HG03139 (cell line): ENCODE results near the gene PXK.

Experiments
- ATAC-seq: cut with Tn5 transposase; IDR thresholded peaks from one replicate; pipeline ENCODE4 v1.9.1; 2021; ENCODE audit not compliant: unreplicated experiment

Gene PXK

GRCh38 chr3:58379351-58380073 is 46.8 kb downstream of the PXK start:
- no peak for ATAC-seq

GRCh38 chr3:58383476-58383875 is 50.8 kb downstream of the PXK start:
- no peak for ATAC-seq

GRCh38 chr3:58383904-58384303 is 51.2 kb downstream of the PXK start:
- ATAC-seq: no peak

- no peak for ATAC-seq
Observed at GRCh38 chr3:58384381-58385090, 51.8 kb downstream of the PXK start.

GRCh38 chr3:58386626-58387365 is 54.1 kb downstream of the PXK start:
- ATAC-seq: no peak

- no peak for ATAC-seq
Observed at GRCh38 chr3:58387650-58388546, 55.2 kb downstream of the PXK start.

- no peak for ATAC-seq
Observed at GRCh38 chr3:58388550-58389091, 55.9 kb downstream of the PXK start.

GRCh38 chr3:58391156-58391865 is 58.6 kb downstream of the PXK start:
- ATAC-seq: no peak

- ATAC-seq: no peak
Observed at GRCh38 chr3:58392181-58392580, 59.5 kb downstream of the PXK start.

GRCh38 chr3:58394339-58394738 is 61.6 kb downstream of the PXK start:
- no peak for ATAC-seq

- no peak for ATAC-seq
Observed at GRCh38 chr3:58398669-58399333, 66.1 kb downstream of the PXK start.

GRCh38 chr3:58403513-58404109 is 70.9 kb downstream of the PXK start:
- no peak for ATAC-seq

- no peak for ATAC-seq
Observed at GRCh38 chr3:58404396-58404795, 71.7 kb downstream of the PXK start.

GRCh38 chr3:58408906-58409305 is 76.2 kb downstream of the PXK start:
- ATAC-seq: no peak

- no peak for ATAC-seq
Observed at GRCh38 chr3:58409663-58410062, 77.0 kb downstream of the PXK start.

- ATAC-seq: no peak
Observed at GRCh38 chr3:58411036-58411435, 78.3 kb downstream of the PXK start.

GRCh38 chr3:58411851-58412830 is 79.4 kb downstream of the PXK start:
- ATAC-seq: no peak
